Measurements from ENCODE around the gene SCRN2. TPM values are rescaled to one million over a fixed set of nuclear protein-coding genes. Genes with fewer than 3 reads are reported as not detected.

The SCRN2 gene
- total RNA-seq, 1 donor from 2014 or later = 30.1 TPM

GRCh38 chr17:47866941-47867340, 25.9 kb upstream of the SCRN2 start:
- H3K4me3 ChIP-seq (ENCODE audit: low read depth, low read length) = no peak overlapping the region
- H3K27me3 ChIP-seq (ENCODE audit: control insufficient read depth, insufficient read depth, low read length) = peaks cover 13% of the 10 kb centered on the region
- TF ChIP-seq, protein P1, sequence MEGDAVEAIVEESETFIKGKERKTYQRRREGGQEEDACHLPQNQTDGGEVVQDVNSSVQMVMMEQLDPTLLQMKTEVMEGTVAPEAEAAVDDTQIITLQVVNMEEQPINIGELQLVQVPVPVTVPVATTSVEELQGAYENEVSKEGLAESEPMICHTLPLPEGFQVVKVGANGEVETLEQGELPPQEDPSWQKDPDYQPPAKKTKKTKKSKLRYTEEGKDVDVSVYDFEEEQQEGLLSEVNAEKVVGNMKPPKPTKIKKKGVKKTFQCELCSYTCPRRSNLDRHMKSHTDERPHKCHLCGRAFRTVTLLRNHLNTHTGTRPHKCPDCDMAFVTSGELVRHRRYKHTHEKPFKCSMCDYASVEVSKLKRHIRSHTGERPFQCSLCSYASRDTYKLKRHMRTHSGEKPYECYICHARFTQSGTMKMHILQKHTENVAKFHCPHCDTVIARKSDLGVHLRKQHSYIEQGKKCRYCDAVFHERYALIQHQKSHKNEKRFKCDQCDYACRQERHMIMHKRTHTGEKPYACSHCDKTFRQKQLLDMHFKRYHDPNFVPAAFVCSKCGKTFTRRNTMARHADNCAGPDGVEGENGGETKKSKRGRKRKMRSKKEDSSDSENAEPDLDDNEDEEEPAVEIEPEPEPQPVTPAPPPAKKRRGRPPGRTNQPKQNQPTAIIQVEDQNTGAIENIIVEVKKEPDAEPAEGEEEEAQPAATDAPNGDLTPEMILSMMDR (IDR thresholded peaks at IDR 0.05; ENCODE audit: insufficient read depth, low read length, poor library complexity, severe bottlenecking) = no peak
- no peak for DNase-seq (ENCODE audit: low read depth)
- H3K36me3 ChIP-seq (ENCODE audit: control insufficient read depth, insufficient read depth, low read length) = no peaks in the 10 kb centered on the region

GRCh38 chr17:47864791-47865216, 23.7 kb upstream of the SCRN2 start:
- TF ChIP-seq, protein P1 (IDR thresholded peaks at IDR 0.05; ENCODE audit: insufficient read depth, low read length, poor library complexity, severe bottlenecking) = no peak
- no peaks in the 10 kb centered on the region for H3K36me3 ChIP-seq (ENCODE audit: control insufficient read depth, insufficient read depth, low read length)
- H3K27me3 ChIP-seq (ENCODE audit: control insufficient read depth, insufficient read depth, low read length) = no peaks in the 10 kb centered on the region
- H3K4me3 ChIP-seq (ENCODE audit: low read depth, low read length) = no peak overlapping the region
- no peak for DNase-seq (ENCODE audit: low read depth)

DNA sequence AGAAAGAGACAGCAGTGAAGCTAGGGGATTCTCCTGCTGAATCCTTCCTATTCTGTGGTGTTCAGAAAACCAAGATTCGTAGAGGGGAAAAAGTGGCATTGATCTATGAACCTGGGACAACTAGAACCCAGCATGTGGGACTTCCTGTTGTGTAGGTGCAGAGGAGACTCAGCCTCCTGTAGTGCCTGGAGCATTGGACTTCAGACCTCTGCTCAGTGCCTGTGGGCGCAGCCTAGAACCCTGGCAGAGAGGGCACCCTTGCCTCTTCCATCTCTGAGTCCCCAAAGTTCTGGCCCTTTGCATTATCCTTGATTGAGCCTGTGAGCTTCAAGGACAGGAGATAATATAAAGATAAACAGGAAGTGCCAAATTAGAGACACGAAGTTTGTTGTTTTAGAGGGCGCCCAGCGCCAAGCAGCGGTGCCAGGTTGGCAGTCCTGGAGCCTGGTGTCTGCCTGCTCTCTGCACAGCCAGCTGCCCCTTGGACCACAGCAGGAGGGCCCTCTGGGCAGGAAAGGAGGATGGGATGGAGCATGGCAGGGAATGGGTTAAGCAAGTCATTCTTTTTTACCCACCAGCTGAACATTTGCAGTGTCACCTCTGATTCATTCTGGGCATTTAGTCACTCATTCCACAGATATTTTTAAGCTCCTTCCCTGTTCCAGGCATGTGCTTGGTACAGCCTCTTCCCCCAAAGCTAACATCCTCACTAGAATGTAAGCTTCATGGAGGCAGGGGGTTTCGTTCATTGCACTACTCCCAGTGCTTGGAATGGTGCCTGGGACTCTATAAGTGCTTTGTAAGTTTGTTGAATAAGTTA, 21.8 kb upstream of the SCRN2 start:
- TF ChIP-seq, protein P1 (IDR thresholded peaks at IDR 0.05; ENCODE audit: insufficient read depth, low read length, poor library complexity, severe bottlenecking) = no peak
- no peaks in the 10 kb centered on the region for H3K27me3 ChIP-seq (ENCODE audit: control insufficient read depth, insufficient read depth, low read length)
- H3K36me3 ChIP-seq (ENCODE audit: control insufficient read depth, insufficient read depth, low read length) = no peaks in the 10 kb centered on the region
- no peak overlapping the region for H3K4me3 ChIP-seq (ENCODE audit: low read depth, low read length)
- DNase-seq (ENCODE audit: low read depth) = peak; percentile 77

- no peak for DNase-seq (ENCODE audit: low read depth)
- no peaks in the 10 kb centered on the region for H3K36me3 ChIP-seq (ENCODE audit: control insufficient read depth, insufficient read depth, low read length)
- H3K4me3 ChIP-seq (ENCODE audit: low read depth, low read length) = no peak overlapping the region
- H3K27me3 ChIP-seq (ENCODE audit: control insufficient read depth, insufficient read depth, low read length) = peaks cover 8% of the 10 kb centered on the region
- TF ChIP-seq, protein P1 (IDR thresholded peaks at IDR 0.05; ENCODE audit: insufficient read depth, low read length, poor library complexity, severe bottlenecking) = no peak
Measured at GRCh38 chr17:47860386-47860785, 19.3 kb upstream of the SCRN2 start.

DNA sequence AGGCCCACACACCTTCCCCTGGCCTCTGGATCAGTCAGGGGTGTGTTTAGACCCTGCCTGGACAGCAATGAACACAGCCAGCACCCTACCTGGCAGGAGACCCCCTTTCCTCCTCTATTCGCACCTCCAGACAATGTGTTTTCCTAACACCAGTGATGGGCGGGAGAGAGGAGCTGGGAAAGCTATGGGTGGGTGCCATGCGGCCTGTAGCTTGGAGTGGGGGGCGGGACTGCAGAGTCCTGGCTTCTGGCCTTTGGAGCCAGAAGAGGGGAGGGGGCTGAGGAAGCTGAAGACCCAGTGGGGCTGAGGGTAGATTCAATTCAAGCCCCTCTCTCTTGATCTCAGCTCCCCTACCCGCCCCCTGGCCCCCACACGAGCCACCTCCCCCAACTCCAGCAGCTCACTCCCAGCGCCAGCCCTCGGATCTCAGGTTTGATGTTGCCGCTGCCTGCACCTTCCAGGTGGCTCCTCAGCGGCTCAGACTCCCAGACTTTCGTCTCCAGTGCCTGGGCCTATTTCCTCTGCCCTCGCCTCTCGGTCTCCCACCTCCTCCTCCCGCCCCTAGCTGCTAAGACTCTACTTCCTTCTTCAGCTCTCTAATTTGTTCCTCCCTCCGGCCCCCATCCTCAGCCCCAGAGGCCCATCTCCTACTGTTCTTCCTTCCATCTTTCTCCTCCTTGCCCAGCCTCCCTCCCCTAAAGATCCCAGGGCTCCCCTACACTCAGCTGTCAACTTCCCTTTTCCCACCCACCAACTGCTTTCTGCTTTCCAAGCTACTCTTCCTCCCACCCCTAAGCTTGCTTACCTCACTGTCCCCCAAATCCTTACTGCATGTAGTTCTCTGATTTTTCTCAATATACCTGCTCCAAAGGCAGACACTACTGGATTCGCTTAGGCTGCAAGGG, 16.7 kb upstream of the SCRN2 start:
- TF ChIP-seq, protein P1 (IDR thresholded peaks at IDR 0.05; ENCODE audit: insufficient read depth, low read length, poor library complexity, severe bottlenecking) = no peak
- no peak overlapping the region for H3K4me3 ChIP-seq (ENCODE audit: low read depth, low read length)
- H3K36me3 ChIP-seq (ENCODE audit: control insufficient read depth, insufficient read depth, low read length) = no peaks in the 10 kb centered on the region
- H3K27me3 ChIP-seq (ENCODE audit: control insufficient read depth, insufficient read depth, low read length) = peaks cover 19% of the 10 kb centered on the region
- no peak for DNase-seq (ENCODE audit: low read depth)

Data from kidney epithelial cell (primary cell).